ENCODE data around the gene SGK2.

DNA sequence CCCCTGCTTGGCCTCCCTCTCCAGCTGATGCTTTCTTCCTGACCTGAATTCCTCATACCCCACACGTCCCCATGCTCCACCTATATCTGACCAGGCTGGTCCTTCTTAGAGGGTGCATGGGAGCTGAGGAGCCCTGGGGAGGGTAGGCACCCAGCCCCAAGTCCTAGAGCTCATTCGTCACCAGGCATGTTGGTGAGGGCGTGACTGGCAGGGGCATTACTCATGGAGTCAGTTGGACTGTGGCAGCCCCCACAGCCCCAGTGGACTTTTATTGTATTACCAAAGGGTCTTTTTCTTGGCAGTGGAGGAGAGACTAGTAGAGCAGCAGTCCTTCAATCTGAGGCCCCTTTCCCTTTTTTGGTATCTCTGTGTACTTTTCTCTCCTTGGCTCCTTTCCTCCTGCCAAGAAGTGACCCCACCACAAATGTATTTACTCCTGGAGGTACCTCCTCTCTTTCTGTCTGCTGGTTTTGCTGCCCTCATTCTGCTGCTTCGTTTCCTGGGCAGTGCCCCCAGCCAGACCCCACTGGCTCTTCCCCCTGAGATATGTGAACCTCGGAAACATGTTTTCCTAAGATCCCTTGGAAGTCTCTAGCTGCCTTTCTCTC lies 10.4 kb upstream of the SGK2 start:
- TF ChIP-seq, protein P1, sequence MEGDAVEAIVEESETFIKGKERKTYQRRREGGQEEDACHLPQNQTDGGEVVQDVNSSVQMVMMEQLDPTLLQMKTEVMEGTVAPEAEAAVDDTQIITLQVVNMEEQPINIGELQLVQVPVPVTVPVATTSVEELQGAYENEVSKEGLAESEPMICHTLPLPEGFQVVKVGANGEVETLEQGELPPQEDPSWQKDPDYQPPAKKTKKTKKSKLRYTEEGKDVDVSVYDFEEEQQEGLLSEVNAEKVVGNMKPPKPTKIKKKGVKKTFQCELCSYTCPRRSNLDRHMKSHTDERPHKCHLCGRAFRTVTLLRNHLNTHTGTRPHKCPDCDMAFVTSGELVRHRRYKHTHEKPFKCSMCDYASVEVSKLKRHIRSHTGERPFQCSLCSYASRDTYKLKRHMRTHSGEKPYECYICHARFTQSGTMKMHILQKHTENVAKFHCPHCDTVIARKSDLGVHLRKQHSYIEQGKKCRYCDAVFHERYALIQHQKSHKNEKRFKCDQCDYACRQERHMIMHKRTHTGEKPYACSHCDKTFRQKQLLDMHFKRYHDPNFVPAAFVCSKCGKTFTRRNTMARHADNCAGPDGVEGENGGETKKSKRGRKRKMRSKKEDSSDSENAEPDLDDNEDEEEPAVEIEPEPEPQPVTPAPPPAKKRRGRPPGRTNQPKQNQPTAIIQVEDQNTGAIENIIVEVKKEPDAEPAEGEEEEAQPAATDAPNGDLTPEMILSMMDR (IDR thresholded peaks at IDR 0.05) = no peak
- TF ChIP-seq TAF1 (IDR thresholded peaks at IDR 0.05; ENCODE audit: borderline replicate concordance, low read depth, low read length) = no peak
- TF ChIP-seq POLR2AphosphoS5 (IDR thresholded peaks at IDR 0.05; ENCODE audit: low read depth, low read length) = no peak
- TF ChIP-seq GATA2 (CRISPR knock-in tag; IDR thresholded peaks at IDR 0.05) = no peak
- no peak for TF ChIP-seq MXI1 (IDR thresholded peaks at IDR 0.05; ENCODE audit: low read depth, low read length)
- TF ChIP-seq YY1 (IDR thresholded peaks at IDR 0.05; ENCODE audit: low read depth) = no peak
- TF ChIP-seq EP300 (IDR thresholded peaks at IDR 0.05; ENCODE audit: borderline replicate concordance in 1 of 2, low read depth in 1 of 2, low read length in 1 of 2) = no peak
- no peak for TF ChIP-seq TCF12 (IDR thresholded peaks at IDR 0.05)
- TF ChIP-seq FOXJ3 (CRISPR knock-in tag; IDR thresholded peaks at IDR 0.05) = no peak
